BLaER1 (cell line): ENCODE results near the gene PRSS12.
"Not testable (repeated sequence)": the region's sequence is repeated elsewhere in the genome, so short reads cannot be mapped to it uniquely, and the experiment has no call there.

Source experiments
- H3K27ac ChIP-seq: shearing (Covaris generic); formaldehyde crosslinking; 2 replicates; pipeline ENCODE4 v1.8.1; 2022
- H3K27me3 ChIP-seq: shearing (Covaris generic); formaldehyde crosslinking; 2 replicates; pipeline ENCODE4 v1.8.1; 2022
- H3K36me3 ChIP-seq: shearing (Covaris generic); formaldehyde crosslinking; 2 replicates; pipeline ENCODE4 v1.8.1; 2022
- H3K4me1 ChIP-seq: shearing (Covaris generic); formaldehyde crosslinking; 2 replicates; pipeline ENCODE4 v1.8.1; 2022
- H3K4me2 ChIP-seq: shearing (Covaris generic); formaldehyde crosslinking; 2 replicates; pipeline ENCODE4 v1.8.1; 2022
- H3K4me3 ChIP-seq: shearing (Covaris generic); formaldehyde crosslinking; 2 replicates; pipeline ENCODE4 v1.8.1; 2022
- H3K9ac ChIP-seq: shearing (Covaris generic); formaldehyde crosslinking; 2 replicates; pipeline ENCODE4 v1.8.1; 2022
- H3K9me3 ChIP-seq: shearing (Covaris generic); formaldehyde crosslinking; 2 replicates; pipeline ENCODE4 v1.8.1; 2022
- H4K20me1 ChIP-seq: shearing (Covaris generic); formaldehyde crosslinking; 2 replicates; pipeline ENCODE4 v1.8.1; 2022
- Cebpa-rat ChIP-seq: shearing (Covaris generic); IDR thresholded peaks from 2 replicates; pipeline ENCODE4 v1.8.1; 2022

PRSS12 gene

DNA sequence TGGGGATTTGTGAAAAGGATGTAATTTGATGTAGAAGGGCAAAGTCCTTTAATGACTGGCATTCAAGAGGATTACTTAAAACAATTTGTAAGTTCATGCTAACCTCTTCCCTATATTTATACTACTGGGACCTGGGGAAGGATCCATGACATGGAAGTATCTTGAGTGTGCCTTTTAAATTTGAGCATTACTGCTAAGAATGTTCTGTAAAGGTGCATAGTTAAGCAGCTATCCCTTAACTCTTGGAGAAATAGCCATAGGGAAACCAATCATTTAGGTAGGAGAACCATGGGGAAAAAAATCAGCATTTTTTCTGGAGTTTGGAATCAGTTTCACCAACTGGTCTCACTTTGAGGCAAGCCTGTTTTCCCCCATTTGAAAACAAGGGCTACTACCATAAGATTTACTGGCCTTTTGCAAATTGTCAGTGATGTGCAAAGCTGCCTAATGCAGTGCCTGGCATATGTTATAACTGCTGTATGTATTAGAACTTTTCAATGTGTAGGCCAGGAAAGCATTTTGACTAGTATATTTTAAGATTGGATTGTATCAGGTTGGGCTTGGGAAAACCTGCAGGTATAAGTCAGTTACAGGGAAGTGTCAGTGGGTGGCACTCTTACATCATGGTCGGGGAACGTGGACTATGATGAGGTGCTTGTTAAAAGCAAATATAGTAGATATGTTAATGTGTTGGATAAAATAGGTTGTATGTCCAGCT, 72.1 kb downstream of the PRSS12 start:
- peaks cover 44% of the 10 kb centered on the region for H4K20me1 ChIP-seq
- H3K4me3 ChIP-seq = peak overlapping the region; percentile 86
- TF ChIP-seq Cebpa-rat = no peak
- H3K36me3 ChIP-seq = peaks cover 38% of the 10 kb centered on the region
- no peaks in the 10 kb centered on the region for H3K27me3 ChIP-seq
- H3K4me1 ChIP-seq = peaks cover 38% of the 10 kb centered on the region
- peak overlapping the region; percentile 98 for H3K9ac ChIP-seq
- H3K27ac ChIP-seq = peak overlapping the region; percentile 97
- H3K4me2 ChIP-seq = peak overlapping the region; percentile 92
- no peaks in the 10 kb centered on the region for H3K9me3 ChIP-seq

DNA sequence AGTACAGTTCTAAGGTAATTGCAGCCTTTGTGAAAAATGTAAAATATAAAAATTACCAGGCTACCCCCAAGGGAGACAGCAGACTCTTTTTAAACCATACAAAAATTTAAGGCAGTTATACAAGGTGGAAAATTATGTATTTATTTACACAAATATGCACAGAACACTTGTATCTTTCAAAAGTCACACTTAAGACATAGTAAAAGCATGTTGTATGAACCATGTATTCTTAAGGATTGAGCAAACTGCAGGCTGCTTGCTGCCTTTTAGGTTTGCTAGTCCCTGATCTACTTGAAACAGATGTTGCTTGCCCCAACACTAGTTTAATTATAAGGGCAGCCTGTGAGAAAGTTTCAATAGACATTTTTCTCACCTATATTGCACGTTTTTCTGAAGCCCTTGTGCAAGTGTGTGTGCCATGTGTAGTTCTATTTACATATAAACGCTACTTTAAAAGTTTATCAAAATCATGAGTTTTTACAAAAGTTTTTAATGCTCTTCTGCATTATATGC, 72.8 kb downstream of the PRSS12 start:
- Histone ChIP-seq H3K27ac (peak overlapping the region; percentile 97), H3K4me3 (peak overlapping the region; percentile 86), H3K9me3 (no peaks in the 10 kb centered on the region), H3K9ac (peak overlapping the region; percentile 98), H3K4me1 (peaks cover 42% of the 10 kb centered on the region), H4K20me1 (peaks cover 44% of the 10 kb centered on the region), H3K27me3 (no peaks in the 10 kb centered on the region), H3K36me3 (peaks cover 38% of the 10 kb centered on the region), H3K4me2 (peak overlapping the region; percentile 92)
- no peak for TF ChIP-seq Cebpa-rat

GRCh38 chr4:118279328-118279727, 73.5 kb downstream of the PRSS12 start:
- Histone ChIP-seq H3K9ac (peak overlapping the region; percentile 98), H3K9me3 (no peaks in the 10 kb centered on the region), H3K36me3 (peaks cover 38% of the 10 kb centered on the region), H3K4me2 (peak overlapping the region; percentile 92), H3K4me1 (peaks cover 42% of the 10 kb centered on the region), H3K27me3 (no peaks in the 10 kb centered on the region), H4K20me1 (peaks cover 44% of the 10 kb centered on the region), H3K27ac (peak overlapping the region; percentile 97), H3K4me3 (peak overlapping the region; percentile 86)
- TF ChIP-seq Cebpa-rat = no peak

DNA sequence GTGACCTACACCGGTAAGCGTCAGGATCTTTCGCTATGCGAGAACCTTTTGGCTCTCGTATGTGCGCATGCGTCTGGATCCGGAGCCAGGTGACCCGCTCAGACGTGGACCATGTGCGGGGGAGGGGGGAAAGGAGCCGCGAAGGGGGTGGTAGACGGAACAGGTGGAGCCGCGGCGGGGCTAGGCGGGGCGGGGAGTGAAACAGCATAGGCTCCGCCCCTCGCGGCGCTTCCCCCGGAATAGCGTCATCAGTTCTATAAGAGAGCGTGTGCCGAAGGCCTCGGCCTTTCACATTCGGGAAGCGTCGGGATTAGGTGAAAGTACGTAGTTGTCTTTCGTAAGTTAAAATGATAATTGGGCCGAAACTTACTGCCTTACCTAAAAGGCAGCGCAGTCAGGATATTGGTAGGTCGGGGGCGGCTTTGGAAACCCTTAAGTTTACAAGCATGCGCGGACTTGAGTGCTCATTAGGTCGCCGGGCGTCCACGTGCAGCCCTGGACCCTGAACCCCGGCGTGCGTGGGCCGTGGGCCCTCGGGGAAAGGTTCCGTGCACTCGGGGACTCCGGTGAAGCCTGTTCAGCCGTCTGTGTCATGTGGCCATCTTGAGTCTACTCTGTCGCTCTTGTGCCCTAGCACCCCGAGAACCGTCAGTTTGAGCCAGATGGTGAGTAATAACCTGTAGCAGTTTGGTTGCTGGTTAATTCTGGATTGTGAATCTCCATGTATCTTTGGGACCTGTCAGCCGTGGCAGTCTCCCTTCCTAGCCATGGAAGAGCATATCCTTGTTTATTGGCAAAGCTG, 74.1 kb downstream of the PRSS12 start:
- H3K27me3 ChIP-seq = no peaks in the 10 kb centered on the region
- peak overlapping the region; percentile 97 for H3K27ac ChIP-seq
- peak overlapping the region; percentile 86 for H3K4me3 ChIP-seq
- peak overlapping the region; percentile 92 for H3K4me2 ChIP-seq
- peaks cover 38% of the 10 kb centered on the region for H3K36me3 ChIP-seq
- TF ChIP-seq Cebpa-rat = no peak
- no peaks in the 10 kb centered on the region for H3K9me3 ChIP-seq
- H3K9ac ChIP-seq = peak overlapping the region; percentile 98
- peaks cover 35% of the 10 kb centered on the region for H3K4me1 ChIP-seq
- peaks cover 41% of the 10 kb centered on the region for H4K20me1 ChIP-seq

- H3K27ac ChIP-seq = no peak overlapping the region
Observed at GRCh38 chr4:118277243-118277642, 75.6 kb downstream of the PRSS12 start.

DNA sequence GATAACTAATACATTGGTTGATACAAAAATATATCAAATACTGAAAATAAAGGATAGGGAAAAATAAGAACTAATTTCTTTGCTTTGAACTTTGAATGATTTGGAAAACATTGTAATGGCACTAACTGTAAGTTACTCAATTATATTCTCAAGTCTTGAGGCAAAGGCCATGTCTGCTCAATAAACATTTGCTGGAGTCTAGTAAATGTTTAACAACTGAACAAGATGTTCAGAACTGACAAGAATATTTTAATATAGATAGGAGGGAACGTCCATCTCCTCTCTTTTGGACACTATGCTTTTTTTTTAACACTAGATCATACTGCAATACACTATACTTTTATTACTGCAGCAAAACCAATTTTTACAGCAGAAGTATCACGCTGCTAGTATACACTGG, 76.2 kb downstream of the PRSS12 start:
- Histone ChIP-seq H3K27ac (no peak overlapping the region), H3K27me3 (no peaks in the 10 kb centered on the region), H3K4me2 (no peak overlapping the region), H3K36me3 (peaks cover 25% of the 10 kb centered on the region), H3K9me3 (no peaks in the 10 kb centered on the region), H3K4me1 (peaks cover 28% of the 10 kb centered on the region), H4K20me1 (peaks cover 20% of the 10 kb centered on the region), H3K4me3 (no peak overlapping the region), H3K9ac (no peak overlapping the region)
- TF ChIP-seq Cebpa-rat = no peak

More at GRCh38 chr4:118277243-118277642, 75.6 kb downstream of the PRSS12 start:
- Histone ChIP-seq H3K27me3 (no peaks in the 10 kb centered on the region), H3K9me3 (no peaks in the 10 kb centered on the region), H3K9ac (no peak overlapping the region), H3K4me2 (no peak overlapping the region), H3K36me3 (peaks cover 31% of the 10 kb centered on the region), H4K20me1 (peaks cover 27% of the 10 kb centered on the region), H3K4me3 (no peak overlapping the region), H3K4me1 (peaks cover 33% of the 10 kb centered on the region)
- TF ChIP-seq Cebpa-rat = no peak

GRCh38 chr4:118273642-118274041, 79.2 kb downstream of the PRSS12 start:
- Histone ChIP-seq H3K9ac (no peak overlapping the region), H3K36me3 (no peaks in the 10 kb centered on the region), H3K4me3 (no peak overlapping the region), H3K9me3 (no peaks in the 10 kb centered on the region), H3K27ac (no peak overlapping the region), H3K4me2 (no peak overlapping the region), H4K20me1 (no peaks in the 10 kb centered on the region), H3K4me1 (peaks cover 11% of the 10 kb centered on the region; the same call in 1 of the 2 replicates), H3K27me3 (no peaks in the 10 kb centered on the region)
- no peak for TF ChIP-seq Cebpa-rat

DNA sequence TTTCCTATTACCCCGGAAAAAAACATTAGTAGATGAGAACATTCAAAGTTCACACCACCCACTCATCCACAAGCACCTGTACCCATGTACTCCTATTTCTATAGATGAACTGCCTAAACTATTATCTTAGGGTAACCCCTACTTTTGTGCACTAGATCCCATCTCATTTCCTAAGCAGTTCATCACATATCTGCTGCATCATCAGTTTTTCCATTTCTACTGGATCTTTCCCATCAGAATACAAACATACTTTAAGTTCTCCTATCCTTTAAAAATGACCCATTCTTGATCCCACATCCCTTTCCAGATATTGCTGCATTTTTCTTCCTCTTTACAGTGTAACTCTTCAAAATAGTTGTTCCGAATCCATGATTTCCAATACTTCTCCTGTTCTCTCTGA, 81.0 kb downstream of the PRSS12 start:
- Histone ChIP-seq H3K4me2 (no peak overlapping the region), H3K9ac (no peak overlapping the region), H3K4me1 (peaks cover 4% of the 10 kb centered on the region; the same call in 1 of the 2 replicates), H3K9me3 (no peaks in the 10 kb centered on the region), H3K27ac (no peak overlapping the region), H3K36me3 (no peaks in the 10 kb centered on the region), H3K4me3 (no peak overlapping the region), H4K20me1 (no peaks in the 10 kb centered on the region), H3K27me3 (no peaks in the 10 kb centered on the region)
- TF ChIP-seq Cebpa-rat = no peak

GRCh38 chr4:118270492-118270891, 82.3 kb downstream of the PRSS12 start:
- H3K9me3 ChIP-seq = peaks cover 4% of the 10 kb centered on the region
- H4K20me1 ChIP-seq = no peaks in the 10 kb centered on the region
- H3K27ac ChIP-seq = no peak overlapping the region
- H3K4me1 ChIP-seq = peaks cover 4% of the 10 kb centered on the region; the same call in 1 of the 2 replicates
- H3K9ac ChIP-seq = no peak overlapping the region
- no peak overlapping the region for H3K4me3 ChIP-seq
- no peak overlapping the region for H3K4me2 ChIP-seq
- no peaks in the 10 kb centered on the region for H3K27me3 ChIP-seq
- no peak for TF ChIP-seq Cebpa-rat
- H3K36me3 ChIP-seq = no peaks in the 10 kb centered on the region

DNA sequence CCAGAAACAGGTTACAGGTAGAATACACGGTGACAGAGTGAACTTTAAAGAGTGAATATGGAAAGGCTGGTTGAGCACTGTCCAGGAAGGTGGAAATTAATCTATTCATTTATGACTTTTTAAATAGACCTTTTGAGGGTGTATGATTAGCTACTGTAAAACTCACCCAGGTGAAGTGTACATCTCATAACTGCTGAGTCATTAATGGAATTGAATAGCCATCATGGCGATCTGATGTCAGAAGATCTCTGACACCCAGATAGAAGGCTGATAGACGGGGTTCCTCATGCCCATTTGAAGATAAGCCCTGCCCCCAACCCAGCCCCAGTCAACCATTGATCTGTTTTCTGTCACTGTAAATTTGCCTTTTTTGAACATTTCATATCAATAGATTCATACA, 84.0 kb downstream of the PRSS12 start:
- Histone ChIP-seq H3K4me1 (no peaks in the 10 kb centered on the region), H3K27me3 (no peaks in the 10 kb centered on the region), H3K36me3 (no peaks in the 10 kb centered on the region), H3K9me3 (peaks cover 16% of the 10 kb centered on the region), H3K4me3 (no peak overlapping the region), H3K27ac (no peak overlapping the region), H4K20me1 (no peaks in the 10 kb centered on the region), H3K9ac (no peak overlapping the region), H3K4me2 (no peak overlapping the region)
- no peak for TF ChIP-seq Cebpa-rat

- not testable (repeated sequence) for H3K36me3 ChIP-seq, H3K4me2 ChIP-seq, H3K4me3 ChIP-seq, H4K20me1 ChIP-seq, H3K4me1 ChIP-seq, H3K27ac ChIP-seq, H3K27me3 ChIP-seq, H3K9ac ChIP-seq
- peaks cover 16% of the 10 kb centered on the region for H3K9me3 ChIP-seq
Observed at GRCh38 chr4:118266145-118266496, 86.7 kb downstream of the PRSS12 start.
